LNCaP clone FGC (cell line): ENCODE results near the gene FEM1A.

Experiments
- DNase-seq: peaks from one replicate; pipeline ENCODE4 v3.0.0-alpha.2; 2011; ENCODE audit warnings: low read depth
- H3K4me3 ChIP-seq: 2 replicates; pipeline ENCODE4 v1.5.1; 2011; ENCODE audit warnings: mild to moderate bottlenecking, low read depth, low read length, control low read depth
- CTCF ChIP-seq: IDR thresholded peaks from 2 replicates; pipeline ENCODE4 v1.5.1; 2012; ENCODE audit warnings: mild to moderate bottlenecking; ENCODE audit not compliant: control insufficient read depth, insufficient read depth; ENCODE audit errors: extremely low read depth

FEM1A gene

DNA sequence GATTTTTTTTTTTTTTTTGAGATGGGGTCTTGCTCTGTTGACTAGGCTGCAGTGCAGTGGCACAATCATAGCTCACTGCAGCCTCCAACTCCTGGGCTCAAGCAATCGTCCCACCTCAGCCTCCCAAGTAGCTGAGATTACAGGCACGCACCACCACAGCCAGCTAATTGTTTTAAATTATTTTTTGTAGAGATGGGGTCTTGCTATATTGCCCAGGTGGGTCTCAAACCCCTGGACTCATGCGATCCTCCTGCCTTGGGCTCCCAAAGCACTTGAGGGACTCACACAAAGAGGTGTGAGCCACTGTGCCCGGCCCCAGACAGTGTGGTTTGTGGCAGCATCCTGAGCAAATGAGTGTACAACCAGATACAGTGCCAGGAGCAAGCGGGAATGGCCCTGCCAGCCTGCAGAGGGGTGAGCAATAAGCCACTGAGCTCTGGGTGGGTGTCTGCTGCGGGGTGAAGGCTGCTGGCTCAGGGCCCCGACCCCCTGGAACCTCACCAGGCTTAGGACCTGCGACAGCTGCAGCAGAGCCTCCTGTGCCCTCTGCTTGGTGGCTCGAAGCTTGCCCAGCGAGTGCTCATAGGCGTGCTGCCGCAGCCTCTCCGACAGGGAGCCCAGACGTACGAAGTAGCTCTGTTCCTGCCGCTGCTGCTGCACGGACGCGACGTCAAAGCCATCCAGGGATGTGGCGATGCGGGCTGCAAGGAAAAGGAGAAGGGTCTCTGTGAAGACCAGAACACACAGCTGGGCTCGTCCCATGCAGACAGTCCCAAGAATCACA lies 55.8 kb downstream of the FEM1A start:
- DNase-seq: no peak
- no peak for TF ChIP-seq CTCF

GRCh38 chr19:4849019-4849418 lies 57.5 kb downstream of the FEM1A start:
- DNase-seq: no peak
- no peak overlapping the region for H3K4me3 ChIP-seq
- TF ChIP-seq CTCF: no peak

More for the DNA sequence above, 55.8 kb downstream of the FEM1A start:
- H3K4me3 ChIP-seq: no peak overlapping the region
